Left lobe of liver (tissue), 2 donors: ENCODE results near the gene FBXL17. TPM values are rescaled to one million over a fixed set of nuclear protein-coding genes. Genes with fewer than 3 reads are reported as not detected.

Experiments
- ATAC-seq: fragments of 200-7000 bp; cut with Tn5 transposase; one replicate; pipeline ENCODE4 v1.9.1; 2020; ENCODE audit warnings: mild to moderate bottlenecking, moderate library complexity
- DNase-seq: peaks from one replicate; pipeline ENCODE4 v3.0.0-alpha.2; 2020; ENCODE audit warnings: low spot score
- total RNA-seq: library from RNA; stranded (reverse); gene quantifications from one replicate; pipeline ENCODE4 v1.2.1, GENCODE V29; 2021
- donor health status: DM: no; HTN: no; CAD: no; lungs with moderate emphysema.
- donor health status: DM: no; HTN: yes; CAD: no.

The FBXL17 gene
- total RNA-seq, 1 donor from 2014 or later, result 9.6 TPM

GRCh38 chr5:108255468-108255867 lies 126.4 kb downstream of the FBXL17 start:
- DNase-seq (no peak), ATAC-seq (no peak)

- no peak for ATAC-seq
- DNase-seq, result no peak
These were observed 130.5 kb downstream of the FBXL17 start for GRCh38 chr5:108251350-108251749.

GRCh38 chr5:108249785-108250426 lies 132.0 kb downstream of the FBXL17 start:
- no peak for DNase-seq
- ATAC-seq, result no peak

- no peak for ATAC-seq
- no peak for DNase-seq
These were observed 132.7 kb downstream of the FBXL17 start for GRCh38 chr5:108249095-108249784.

DNA sequence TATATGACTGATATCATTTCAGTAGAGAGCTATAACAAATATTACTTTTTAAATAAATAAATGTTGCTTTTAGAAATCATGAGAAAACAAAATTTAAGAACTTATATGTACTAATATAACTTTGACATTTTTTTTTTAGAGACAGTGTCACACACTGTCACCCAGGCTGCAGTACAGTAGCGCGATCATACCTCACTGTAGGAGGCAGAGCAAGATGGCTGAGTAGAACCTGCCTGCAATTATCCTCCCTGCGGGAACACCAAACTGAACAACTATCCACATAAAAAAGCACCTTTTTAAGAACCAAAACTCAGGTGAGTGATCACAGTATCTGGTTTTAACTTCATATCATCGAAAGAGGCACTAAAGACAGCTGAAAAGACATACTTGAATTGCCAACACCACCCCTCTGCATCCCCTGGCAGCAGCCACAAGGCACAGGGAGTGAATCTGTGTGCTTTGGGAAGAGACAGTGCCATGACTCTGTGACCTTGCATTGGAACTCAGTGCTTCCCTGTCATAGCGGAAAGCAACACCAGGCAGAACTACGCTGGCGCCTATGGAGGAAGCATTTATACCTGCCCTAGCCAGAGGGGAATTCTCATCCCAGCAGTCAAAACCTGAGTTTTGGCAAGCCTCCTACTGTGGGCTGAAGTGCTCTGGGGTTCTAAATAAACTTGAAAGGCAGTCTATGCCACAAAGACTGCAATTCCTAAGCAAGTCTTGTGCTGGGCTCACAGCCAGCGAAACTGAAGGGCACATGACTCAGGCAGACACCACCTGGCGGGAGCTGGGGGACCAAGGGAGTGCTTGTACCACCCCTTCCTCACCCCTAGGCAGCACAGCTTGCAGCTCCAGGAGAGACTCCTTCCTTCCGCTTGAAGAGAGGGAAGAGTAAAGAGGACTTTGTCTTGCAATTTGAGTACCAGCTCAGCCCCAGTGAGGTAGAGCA lies 142.7 kb downstream of the FBXL17 start:
- ATAC-seq (no peak), DNase-seq (no peak)

- ATAC-seq (no peak), DNase-seq (no peak)
These were observed 143.4 kb downstream of the FBXL17 start for GRCh38 chr5:108238461-108238860.

DNA sequence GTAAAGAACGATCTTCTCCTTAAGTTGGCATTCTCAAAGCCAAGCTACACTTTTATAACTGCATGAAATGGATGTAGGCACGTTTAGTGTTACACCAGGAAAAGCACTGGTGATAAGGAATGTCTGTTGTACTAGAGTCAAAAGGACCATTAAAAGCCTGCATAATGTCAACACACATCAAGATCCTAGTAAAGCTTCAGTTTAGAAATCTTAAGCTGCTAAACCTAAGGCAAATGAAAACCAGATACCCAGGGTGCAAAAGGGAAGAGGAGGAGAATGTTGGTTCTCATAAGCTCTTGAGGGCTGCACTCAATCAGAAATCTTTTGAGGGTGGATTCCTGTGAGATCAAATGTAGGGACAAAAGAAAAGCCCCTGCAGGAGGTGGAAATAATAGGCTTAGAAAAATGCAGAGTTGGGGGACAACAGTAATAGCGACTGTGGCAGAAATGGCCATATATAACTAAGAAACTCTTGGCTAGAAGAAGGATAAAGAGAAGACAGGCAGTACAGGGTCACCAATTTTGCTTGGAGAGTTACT lies 148.2 kb downstream of the FBXL17 start:
- ATAC-seq, result no peak
- DNase-seq, result no peak

GRCh38 chr5:108232805-108233204 lies 149.1 kb downstream of the FBXL17 start:
- DNase-seq (no peak), ATAC-seq (no peak)

- DNase-seq (no peak), ATAC-seq (no peak)
These were observed 159.9 kb downstream of the FBXL17 start for GRCh38 chr5:108222011-108222410.

DNA sequence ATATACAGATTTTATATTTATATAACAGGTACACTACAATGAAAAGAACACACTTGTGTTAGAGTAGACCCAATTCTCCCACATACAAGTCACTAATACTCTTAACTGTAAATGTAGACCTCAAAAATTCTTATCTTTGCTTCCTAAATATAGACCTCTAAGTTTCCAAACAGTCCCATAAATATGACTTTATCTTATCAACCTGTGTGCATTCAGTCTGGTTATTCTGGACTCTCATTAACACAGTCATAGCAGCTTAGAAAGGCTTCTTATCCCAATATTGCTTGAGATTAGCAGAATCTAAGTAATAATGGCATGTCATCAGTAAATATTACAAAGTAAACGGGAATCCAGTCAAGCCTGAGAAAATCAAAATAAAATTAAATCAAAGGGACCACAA lies 161.1 kb downstream of the FBXL17 start:
- ATAC-seq, result no peak
- no peak for DNase-seq

- ATAC-seq, result no peak
- no peak for DNase-seq
These were observed 165.0 kb downstream of the FBXL17 start for GRCh38 chr5:108216890-108217289.

DNA sequence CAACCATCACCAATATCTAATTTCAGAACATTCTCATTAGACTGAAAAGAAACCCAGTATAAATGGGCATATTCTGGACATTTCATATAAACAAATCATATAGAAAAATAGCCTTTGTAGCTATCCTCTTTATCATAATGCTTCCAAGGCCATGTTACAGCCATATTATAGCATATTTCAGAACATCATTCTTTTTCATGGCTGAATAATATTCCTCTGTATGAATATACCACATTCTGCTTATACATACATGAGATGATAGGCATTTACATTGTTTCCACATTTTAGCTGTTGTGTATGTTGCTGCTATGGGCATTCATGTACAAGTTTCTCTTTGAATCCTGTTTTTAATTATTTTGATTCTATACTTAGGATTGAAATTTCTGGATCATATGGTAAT lies 167.0 kb downstream of the FBXL17 start:
- no peak for DNase-seq

GRCh38 chr5:108212775-108213346 lies 169.0 kb downstream of the FBXL17 start:
- no peak for ATAC-seq
- no peak for DNase-seq

More for the DNA sequence above, 167.0 kb downstream of the FBXL17 start:
- no peak for ATAC-seq

DNA sequence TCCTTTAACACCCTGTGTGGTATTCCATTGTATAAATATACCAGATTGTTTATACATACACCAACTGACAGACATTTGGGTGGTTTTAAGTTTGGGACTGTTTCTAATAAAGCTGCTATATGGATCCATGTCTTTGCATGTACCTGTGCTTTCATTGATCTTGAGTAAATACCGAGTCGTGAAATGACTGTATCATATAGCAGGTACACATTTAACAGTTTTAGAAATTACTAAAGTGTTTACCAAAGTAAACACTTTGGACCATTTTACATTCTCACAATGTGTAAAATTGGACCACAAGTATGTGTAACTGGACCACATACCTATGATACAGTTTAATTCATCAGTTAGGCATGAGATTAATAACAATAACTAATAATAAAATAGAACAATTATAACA lies 175.2 kb downstream of the FBXL17 start:
- DNase-seq, result no peak
- ATAC-seq, result no peak

DNA sequence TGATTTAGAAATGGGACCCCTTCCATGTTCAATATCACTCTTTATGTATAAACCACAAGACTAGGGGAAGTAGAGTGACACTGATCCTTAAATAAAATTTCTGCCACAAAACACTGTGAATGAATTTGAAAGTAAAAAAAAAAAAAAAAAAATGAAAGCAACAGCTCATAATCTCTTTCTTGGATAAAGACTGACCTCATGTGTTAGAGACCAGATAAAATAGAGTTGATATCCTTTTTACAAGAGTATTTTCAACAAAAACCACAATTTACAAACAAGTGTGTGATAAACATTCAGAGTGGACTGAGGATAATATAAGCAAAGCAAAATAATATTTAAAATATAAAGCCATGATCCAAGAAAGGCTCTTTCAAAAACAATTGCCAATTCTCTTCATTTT lies 180.2 kb downstream of the FBXL17 start:
- ATAC-seq, result no peak
- DNase-seq, result no peak

- no peak for DNase-seq
- ATAC-seq, result no peak
These were observed 185.6 kb downstream of the FBXL17 start for GRCh38 chr5:108196276-108196675.

GRCh38 chr5:108193021-108193795 lies 188.7 kb downstream of the FBXL17 start:
- DNase-seq, result no peak
- no peak for ATAC-seq

DNA sequence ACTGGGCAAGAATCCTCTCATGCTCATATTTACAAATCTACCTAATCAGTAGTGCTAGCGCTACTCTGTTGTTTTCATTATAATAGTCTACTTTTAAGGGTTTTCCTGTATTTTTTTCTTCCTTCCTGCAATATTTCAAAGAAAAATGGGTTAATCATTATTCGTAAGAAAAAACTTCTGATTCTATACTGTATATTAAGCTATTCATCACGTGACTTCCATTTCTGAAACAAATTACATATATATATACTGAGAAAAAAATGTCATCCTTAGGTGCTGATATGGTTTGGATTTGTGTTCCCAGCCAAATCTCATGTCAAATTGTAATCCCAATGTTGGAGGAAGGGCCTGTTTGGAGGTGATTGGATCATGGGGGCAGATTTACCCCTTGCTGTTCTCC lies 197.0 kb downstream of the FBXL17 start:
- ATAC-seq (no peak), DNase-seq (no peak)

- ATAC-seq, result no peak
These were observed 199.9 kb downstream of the FBXL17 start for GRCh38 chr5:108181975-108182374.

GRCh38 chr5:108174286-108174685 lies 207.6 kb downstream of the FBXL17 start:
- ATAC-seq, result no peak
- DNase-seq, result no peak

More at GRCh38 chr5:108181975-108182374, 199.9 kb downstream of the FBXL17 start:
- DNase-seq, result no peak
